Esophagus muscularis mucosa (tissue), 3 donors: ENCODE results near the gene VSIG2.

Experiments used
- CTCF ChIP-seq, 3 experiments: fragments of 200-600 bp in 2 of 3; fragments of 450-650 bp in 1 of 3; sonication (generic) in 2 of 3; IDR thresholded peaks; one replicate each; pipeline ENCODE4 v1.5.1; 2017 to 2019; ENCODE audit warnings: antibody characterized with exemption in 3 of 3, mild to moderate bottlenecking in 2 of 3, moderate library complexity in 1 of 3
- EP300 ChIP-seq: sonication (generic); formaldehyde crosslinking; IDR thresholded peaks from one replicate; pipeline ENCODE4 v1.6.1; 2017; ENCODE audit warnings: antibody characterized with exemption

GRCh38 chr11:124799348-124800225, 47.5 kb upstream of the VSIG2 start:
- TF ChIP-seq CTCF (IDR thresholded peaks at IDR 0.05) = no peak
- TF ChIP-seq EP300 = no peak
